ENCODE data around the gene HTR6.

HTR6 gene

DNA sequence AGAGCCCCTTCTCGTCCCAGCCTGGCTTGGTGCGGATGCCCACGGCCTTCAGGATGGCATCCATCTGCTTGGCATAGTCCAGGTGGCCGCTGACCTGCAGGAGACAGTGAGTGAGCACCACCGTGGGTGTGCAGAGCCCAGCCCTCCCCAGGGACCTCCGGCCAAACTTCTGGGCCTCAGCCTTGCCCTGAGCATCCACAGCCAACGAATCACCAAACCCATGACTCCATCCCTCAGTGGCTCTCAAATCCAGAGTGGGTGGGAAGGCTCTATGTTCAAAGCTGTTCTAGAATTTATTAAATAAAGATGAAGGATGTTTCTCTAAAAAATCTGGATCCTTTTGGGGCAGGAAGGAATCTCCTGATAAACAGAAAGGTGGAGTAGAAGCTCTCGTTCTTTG lies 18.7 kb downstream of the HTR6 start:
- Histone ChIP-seq H2BK5ac (ENCODE audit: low read depth, low read length, poor library complexity, severe bottlenecking) (no peak overlapping the region), H3K36me3 (ENCODE audit: control insufficient read depth in 1 of 2, insufficient read depth in 2 of 2, low read depth in 1 of 2, low read length in 2 of 2) (peaks cover 5 to 6% of the 10 kb centered on the region in 2 experiments), H3K27ac (ENCODE audit: low read length, poor library complexity, severe bottlenecking) (no peak overlapping the region), H3K18ac (ENCODE audit: low read depth in 1 of 2, low read length in 2 of 2) (no peak overlapping the region), H3K79me1 (replicated peaks; ENCODE audit: low read length, poor library complexity, severe bottlenecking) (no peaks in the 10 kb centered on the region), H3K4ac (ENCODE audit: low read depth in 1 of 2, low read length in 2 of 2) (no peak overlapping the region), H4K8ac (ENCODE audit: low read length) (no peak overlapping the region), H2BK120ac (ENCODE audit: low read depth, low read length) (no peak overlapping the region), H2BK15ac (ENCODE audit: low read depth, poor library complexity, severe bottlenecking) (no peak overlapping the region), H3K9ac (ENCODE audit: low read length) (no peak overlapping the region), H3K27me3 (ENCODE audit: control insufficient read depth in 1 of 2, insufficient read depth in 1 of 2, low read length in 2 of 2) (peaks cover 0 to 9% of the 10 kb centered on the region in 2 experiments), H3K14ac (ENCODE audit: low read length in 2 of 2) (no peak overlapping the region), H2AFZ (ENCODE audit: low read depth, low read length) (no peak overlapping the region), H3K4me3 (ENCODE audit: insufficient read depth in 1 of 2, low read depth in 1 of 2, low read length in 2 of 2) (no peak overlapping the region), H2AK5ac (ENCODE audit: low read length, severe bottlenecking) (no peak overlapping the region), H4K91ac (ENCODE audit: low read length) (no peak overlapping the region), H3K9me3 (ENCODE audit: control insufficient read depth, low read length) (no peaks in the 10 kb centered on the region), H3K23ac (ENCODE audit: low read length in 2 of 2) (no peak overlapping the region), H2BK12ac (ENCODE audit: low read length in 2 of 2) (no peak overlapping the region), H3K4me2 (ENCODE audit: low read length, poor library complexity, severe bottlenecking) (no peak overlapping the region), H3K4me1 (ENCODE audit: control insufficient read depth, insufficient read depth, low read depth, low read length) (peaks cover 8% of the 10 kb centered on the region)
- WGBS = 93% methylated on average over 7 of the region's 8 CpGs
- DNase-seq = no peak

DNA sequence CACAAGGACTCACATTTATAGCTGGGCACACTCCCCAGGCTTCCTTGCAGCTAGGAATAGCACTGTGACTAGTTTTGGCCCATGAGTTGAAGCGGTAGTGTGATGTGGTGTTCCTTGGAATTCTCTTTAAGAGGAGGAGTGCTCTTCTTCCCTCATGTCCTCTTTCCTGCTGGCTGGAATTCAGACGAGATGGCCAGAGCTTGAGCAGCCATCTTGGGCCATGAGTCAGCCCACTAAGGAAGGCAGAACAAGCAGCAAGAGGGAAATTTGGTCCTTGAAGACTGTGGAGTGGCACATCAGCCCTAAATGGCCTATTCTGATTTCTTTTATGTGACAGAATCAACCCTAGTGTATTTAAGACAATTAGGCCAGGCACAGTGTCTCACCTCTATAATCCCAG lies 20.0 kb downstream of the HTR6 start:
- 77% methylated on average over 2 of the region's 2 CpGs for WGBS

DNA sequence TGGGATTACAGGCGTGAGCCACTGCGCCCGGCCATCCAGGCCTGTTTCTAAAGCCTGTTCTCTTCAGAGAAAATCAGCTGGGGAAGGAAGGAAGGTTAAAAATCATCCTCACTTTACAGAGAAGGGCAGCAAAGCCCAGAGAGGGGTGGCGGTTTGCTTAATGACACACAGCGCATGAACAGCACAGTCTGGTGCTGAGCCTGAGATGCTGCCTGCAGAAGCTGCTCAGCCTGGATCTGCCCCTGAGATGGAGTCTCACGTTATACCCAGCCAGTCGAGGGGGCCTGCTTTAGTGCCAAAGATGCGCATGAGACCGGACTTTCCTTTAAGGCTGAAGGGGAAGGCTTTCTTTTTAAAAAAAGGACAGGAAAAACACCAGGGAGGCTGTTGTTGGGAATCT lies 21.3 kb downstream of the HTR6 start:
- H3K36me3 ChIP-seq (ENCODE audit: control insufficient read depth in 1 of 2, insufficient read depth in 2 of 2, low read depth in 1 of 2, low read length in 2 of 2) = peaks cover 16 to 17% of the 10 kb centered on the region in 2 experiments
- 69% methylated on average over 7 of the region's 9 CpGs for WGBS

More for the DNA sequence above, 20.0 kb downstream of the HTR6 start:
- H4K8ac ChIP-seq (ENCODE audit: low read length) = no peak overlapping the region
- no peak for DNase-seq
- H3K9me3 ChIP-seq (ENCODE audit: control insufficient read depth, low read length) = no peaks in the 10 kb centered on the region
- H2BK12ac ChIP-seq (ENCODE audit: low read length in 2 of 2) = no peak overlapping the region
- no peak overlapping the region for H2AFZ ChIP-seq (ENCODE audit: low read depth, low read length)
- H3K4me1 ChIP-seq (ENCODE audit: control insufficient read depth, insufficient read depth, low read depth, low read length) = peaks cover 5% of the 10 kb centered on the region
- no peak overlapping the region for H3K4me2 ChIP-seq (ENCODE audit: low read length, poor library complexity, severe bottlenecking)
- H4K91ac ChIP-seq (ENCODE audit: low read length) = no peak overlapping the region
- H2BK120ac ChIP-seq (ENCODE audit: low read depth, low read length) = no peak overlapping the region
- H3K23ac ChIP-seq (ENCODE audit: low read length in 2 of 2) = no peak overlapping the region
- no peak overlapping the region for H3K4ac ChIP-seq (ENCODE audit: low read depth in 1 of 2, low read length in 2 of 2)
- no peak overlapping the region for H2BK5ac ChIP-seq (ENCODE audit: low read depth, low read length, poor library complexity, severe bottlenecking)
- H3K27me3 ChIP-seq (ENCODE audit: control insufficient read depth in 1 of 2, insufficient read depth in 1 of 2, low read length in 2 of 2) = peaks cover 0 to 5% of the 10 kb centered on the region in 2 experiments
- no peak overlapping the region for H3K9ac ChIP-seq (ENCODE audit: low read length)
- no peak overlapping the region for H3K18ac ChIP-seq (ENCODE audit: low read depth in 1 of 2, low read length in 2 of 2)
- no peak overlapping the region for H2AK5ac ChIP-seq (ENCODE audit: low read length, severe bottlenecking)
- peaks cover 11 to 12% of the 10 kb centered on the region in 2 experiments for H3K36me3 ChIP-seq (ENCODE audit: control insufficient read depth in 1 of 2, insufficient read depth in 2 of 2, low read depth in 1 of 2, low read length in 2 of 2)
- no peak overlapping the region for H3K14ac ChIP-seq (ENCODE audit: low read length in 2 of 2)
- H3K79me1 ChIP-seq (replicated peaks; ENCODE audit: low read length, poor library complexity, severe bottlenecking) = no peaks in the 10 kb centered on the region
- no peak overlapping the region for H3K27ac ChIP-seq (ENCODE audit: low read length, poor library complexity, severe bottlenecking)
- H3K4me3 ChIP-seq (ENCODE audit: insufficient read depth in 1 of 2, low read depth in 1 of 2, low read length in 2 of 2) = no peak overlapping the region
- no peak overlapping the region for H2BK15ac ChIP-seq (ENCODE audit: low read depth, poor library complexity, severe bottlenecking)

DNA sequence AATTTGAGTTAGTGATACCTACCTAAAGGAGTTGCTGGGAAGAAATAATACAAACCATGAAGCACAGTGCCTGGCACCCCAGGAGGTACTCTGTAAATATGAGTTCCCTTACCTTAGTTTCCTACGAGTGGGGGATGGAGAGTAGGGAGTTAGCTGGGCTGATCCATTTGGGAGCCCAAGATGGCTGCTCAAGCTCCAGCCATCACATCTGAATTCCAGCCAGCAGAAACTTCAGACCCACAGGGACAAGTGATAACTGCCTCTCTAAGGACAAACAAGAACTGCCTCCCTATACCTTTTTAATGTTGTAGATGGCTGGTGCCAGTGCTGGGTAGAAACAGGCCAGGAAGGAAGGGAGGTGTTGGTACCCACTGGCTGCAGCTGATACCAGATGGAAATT lies 22.7 kb downstream of the HTR6 start:
- Histone ChIP-seq H3K4me1 (ENCODE audit: control insufficient read depth, insufficient read depth, low read depth, low read length) (peaks cover under 1% of the 10 kb centered on the region), H4K8ac (ENCODE audit: low read length) (no peak overlapping the region), H3K14ac (ENCODE audit: low read length in 2 of 2) (no peak overlapping the region), H4K91ac (ENCODE audit: low read length) (no peak overlapping the region), H2BK120ac (ENCODE audit: low read depth, low read length) (no peak overlapping the region), H3K27me3 (ENCODE audit: control insufficient read depth in 1 of 2, insufficient read depth in 1 of 2, low read length in 2 of 2) (no peaks in the 10 kb centered on the region), H3K27ac (ENCODE audit: low read length, poor library complexity, severe bottlenecking) (no peak overlapping the region), H2BK5ac (ENCODE audit: low read depth, low read length, poor library complexity, severe bottlenecking) (no peak overlapping the region), H3K36me3 (ENCODE audit: control insufficient read depth in 1 of 2, insufficient read depth in 2 of 2, low read depth in 1 of 2, low read length in 2 of 2) (peaks cover 16 to 24% of the 10 kb centered on the region in 2 experiments), H3K18ac (ENCODE audit: low read depth in 1 of 2, low read length in 2 of 2) (no peak overlapping the region), H3K4me3 (ENCODE audit: insufficient read depth in 1 of 2, low read depth in 1 of 2, low read length in 2 of 2) (no peak overlapping the region), H3K79me1 (replicated peaks; ENCODE audit: low read length, poor library complexity, severe bottlenecking) (no peaks in the 10 kb centered on the region), H3K4ac (ENCODE audit: low read depth in 1 of 2, low read length in 2 of 2) (no peak overlapping the region), H2BK15ac (ENCODE audit: low read depth, poor library complexity, severe bottlenecking) (no peak overlapping the region), H2BK12ac (ENCODE audit: low read length in 2 of 2) (no peak overlapping the region), H2AFZ (ENCODE audit: low read depth, low read length) (no peak overlapping the region), H3K9ac (ENCODE audit: low read length) (no peak overlapping the region), H3K23ac (ENCODE audit: low read length in 2 of 2) (no peak overlapping the region), H3K4me2 (ENCODE audit: low read length, poor library complexity, severe bottlenecking) (no peak overlapping the region), H3K9me3 (ENCODE audit: control insufficient read depth, low read length) (peaks cover 4% of the 10 kb centered on the region), H2AK5ac (ENCODE audit: low read length, severe bottlenecking) (no peak overlapping the region)
- DNase-seq = no peak
- 89% methylated on average over 1 of the region's 1 CpG for WGBS

More for the DNA sequence above, 21.3 kb downstream of the HTR6 start:
- H3K9me3 ChIP-seq (ENCODE audit: control insufficient read depth, low read length) = peaks cover 4% of the 10 kb centered on the region
- no peak overlapping the region for H2BK120ac ChIP-seq (ENCODE audit: low read depth, low read length)
- no peak overlapping the region for H2AFZ ChIP-seq (ENCODE audit: low read depth, low read length)
- H3K9ac ChIP-seq (ENCODE audit: low read length) = no peak overlapping the region
- no peak for DNase-seq
- no peak overlapping the region for H2AK5ac ChIP-seq (ENCODE audit: low read length, severe bottlenecking)
- no peak overlapping the region for H3K4me3 ChIP-seq (ENCODE audit: insufficient read depth in 1 of 2, low read depth in 1 of 2, low read length in 2 of 2)
- H3K14ac ChIP-seq (ENCODE audit: low read length in 2 of 2) = no peak overlapping the region
- H3K27ac ChIP-seq (ENCODE audit: low read length, poor library complexity, severe bottlenecking) = no peak overlapping the region
- H3K4me2 ChIP-seq (ENCODE audit: low read length, poor library complexity, severe bottlenecking) = no peak overlapping the region
- no peak overlapping the region for H2BK5ac ChIP-seq (ENCODE audit: low read depth, low read length, poor library complexity, severe bottlenecking)
- no peak overlapping the region for H3K4ac ChIP-seq (ENCODE audit: low read depth in 1 of 2, low read length in 2 of 2)
- peaks cover 5% of the 10 kb centered on the region for H3K4me1 ChIP-seq (ENCODE audit: control insufficient read depth, insufficient read depth, low read depth, low read length)
- no peak overlapping the region for H3K23ac ChIP-seq (ENCODE audit: low read length in 2 of 2)
- no peak overlapping the region for H4K8ac ChIP-seq (ENCODE audit: low read length)
- no peak overlapping the region for H2BK15ac ChIP-seq (ENCODE audit: low read depth, poor library complexity, severe bottlenecking)
- no peaks in the 10 kb centered on the region for H3K79me1 ChIP-seq (replicated peaks; ENCODE audit: low read length, poor library complexity, severe bottlenecking)
- no peak overlapping the region for H3K18ac ChIP-seq (ENCODE audit: low read depth in 1 of 2, low read length in 2 of 2)
- H3K27me3 ChIP-seq (ENCODE audit: control insufficient read depth in 1 of 2, insufficient read depth in 1 of 2, low read length in 2 of 2) = no peaks in the 10 kb centered on the region
- H2BK12ac ChIP-seq (ENCODE audit: low read length in 2 of 2) = no peak overlapping the region
- H4K91ac ChIP-seq (ENCODE audit: low read length) = no peak overlapping the region

All from mesenchymal stem cell (in vitro differentiated cells and primary cell).